Activated gamma-delta T cell treated with anti-CD3 and anti-CD28 coated beads, Interleukin-2, amount 50 U/mL, for 16 hours (primary cell): ENCODE results near the gene CCDC148.

Experiments used
- DNase-seq: peaks from one replicate; pipeline ENCODE4 v3.0.0-alpha.2; 2020; ENCODE audit warnings: low read depth

CCDC148 gene

GRCh38 chr2:158456309-158457066 lies at the start of gene CCDC148, which contains the start of gene PKP4:
CCDC148 (minus strand) TSS chr2:158456753; CDS start chr2:158456439, 314 bp downstream.
PKP4 (plus strand) TSS chr2:158456952; CDS start chr2:158533185, 76,233 bp downstream.
- DNase-seq = peak; percentile 79

GRCh38 chr2:158505448-158505934 lies 48.9 kb upstream of the CCDC148 start:
- DNase-seq = no peak

GRCh38 chr2:158504088-158504487 lies 47.5 kb upstream of the CCDC148 start:
- DNase-seq = no peak

- DNase-seq = no peak
These were observed 46.4 kb upstream of the CCDC148 start for GRCh38 chr2:158502974-158503373.

- no peak for DNase-seq
These were observed 44.7 kb upstream of the CCDC148 start for GRCh38 chr2:158501301-158501700.

GRCh38 chr2:158500333-158500732 lies 43.8 kb upstream of the CCDC148 start:
- DNase-seq = no peak

GRCh38 chr2:158499383-158499782 lies 42.8 kb upstream of the CCDC148 start:
- DNase-seq = no peak

GRCh38 chr2:158498749-158499136 lies 42.2 kb upstream of the CCDC148 start:
- no peak for DNase-seq

GRCh38 chr2:158498043-158498748 lies 41.6 kb upstream of the CCDC148 start:
- DNase-seq = no peak

GRCh38 chr2:158497486-158497885 lies 40.9 kb upstream of the CCDC148 start:
- DNase-seq = no peak

GRCh38 chr2:158496986-158497385 lies 40.4 kb upstream of the CCDC148 start:
- no peak for DNase-seq

GRCh38 chr2:158495175-158495574 lies 38.6 kb upstream of the CCDC148 start:
- DNase-seq = no peak

GRCh38 chr2:158493458-158493857 lies 36.9 kb upstream of the CCDC148 start:
- DNase-seq = no peak

GRCh38 chr2:158491072-158491471 lies 34.5 kb upstream of the CCDC148 start:
- DNase-seq = no peak

GRCh38 chr2:158489366-158490112 lies 33.0 kb upstream of the CCDC148 start:
- no peak for DNase-seq

- no peak for DNase-seq
These were observed 32.1 kb upstream of the CCDC148 start for GRCh38 chr2:158488442-158489216.

GRCh38 chr2:158487419-158487818 lies 30.9 kb upstream of the CCDC148 start:
- DNase-seq = no peak

GRCh38 chr2:158486970-158487325 lies 30.4 kb upstream of the CCDC148 start:
- no peak for DNase-seq

GRCh38 chr2:158486150-158486969 lies 29.8 kb upstream of the CCDC148 start:
- DNase-seq = no peak

- no peak for DNase-seq
These were observed 28.5 kb upstream of the CCDC148 start for GRCh38 chr2:158484892-158485556.
